ENCODE results near the gene GNG4. TPM values are rescaled to one million over a fixed set of nuclear protein-coding genes. Genes with fewer than 3 reads are reported as not detected.
"Not testable (repeated sequence)": the region's sequence is repeated elsewhere in the genome, so short reads cannot be mapped to it uniquely, and the experiment has no call there.

The GNG4 gene
- total RNA-seq, 6 donors from 2014 or later, result 0.20 TPM; not detected in 5

GRCh38 chr1:235625340-235625739 is 24.2 kb downstream of the GNG4 start:
- TF ChIP-seq POLR2A (IDR thresholded peaks at IDR 0.05), result no peak
- TF ChIP-seq CTCF (IDR thresholded peaks at IDR 0.05), result no peak
- no peak for TF ChIP-seq POLR2AphosphoS5 (IDR thresholded peaks at IDR 0.05)
- TF ChIP-seq EP300 (IDR thresholded peaks at IDR 0.05), result no peak

GRCh38 chr1:235624721-235625333 is 24.8 kb downstream of the GNG4 start:
- ATAC-seq (ENCODE audit: low FRiP score in 2 of 2) (no peak), DNase-seq (no peak)
- H3K9me3 ChIP-seq, result no peaks in the 10 kb centered on the region
- H3K36me3 ChIP-seq, result no peaks in the 10 kb centered on the region
- no peak overlapping the region for H3K27ac ChIP-seq
- no peaks in the 10 kb centered on the region for H3K27me3 ChIP-seq
- WGBS, 2 donors, result 28 to 41% methylated on average over 8 of the region's 8 CpGs
- no peak for TF ChIP-seq EP300 (IDR thresholded peaks at IDR 0.05)
- TF ChIP-seq POLR2AphosphoS5 (IDR thresholded peaks at IDR 0.05), result no peak
- TF ChIP-seq CTCF (IDR thresholded peaks at IDR 0.05), result no peak
- no peak for TF ChIP-seq POLR2A (IDR thresholded peaks at IDR 0.05)
- H3K4me3 ChIP-seq, result no peak overlapping the region
- H3K4me1 ChIP-seq, result no peaks in the 10 kb centered on the region

More at GRCh38 chr1:235625340-235625739, 24.2 kb downstream of the GNG4 start:
- ATAC-seq (ENCODE audit: low FRiP score in 2 of 2) (no peak), DNase-seq (no peak)
- H3K36me3 ChIP-seq, result no peaks in the 10 kb centered on the region
- H3K27ac ChIP-seq, result no peak overlapping the region
- no peaks in the 10 kb centered on the region for H3K27me3 ChIP-seq
- H3K4me3 ChIP-seq, result no peak overlapping the region
- WGBS, 2 donors, result 82 to 85% methylated on average over 3 of the region's 3 CpGs
- no peaks in the 10 kb centered on the region for H3K9me3 ChIP-seq
- H3K4me1 ChIP-seq, result no peaks in the 10 kb centered on the region

- DNase-seq (no peak), ATAC-seq (ENCODE audit: low FRiP score in 2 of 2) (no peak)
- H3K4me3 ChIP-seq, result no peak overlapping the region
- no peaks in the 10 kb centered on the region for H3K9me3 ChIP-seq
- TF ChIP-seq POLR2A (IDR thresholded peaks at IDR 0.05) (no peak), POLR2AphosphoS5 (IDR thresholded peaks at IDR 0.05) (no peak)
- no peak overlapping the region for H3K27ac ChIP-seq
- no peaks in the 10 kb centered on the region for H3K4me1 ChIP-seq
- no peaks in the 10 kb centered on the region for H3K27me3 ChIP-seq
- H3K36me3 ChIP-seq, result no peaks in the 10 kb centered on the region
- 74 to 77% methylated on average over 18 of the region's 18 CpGs for WGBS, 2 donors
Observed at GRCh38 chr1:235622936-235623779, 26.4 kb downstream of the GNG4 start.

- H3K36me3 ChIP-seq; DNase-seq; H3K4me3 ChIP-seq; H3K9me3 ChIP-seq; H3K4me1 ChIP-seq; H3K27me3 ChIP-seq; ATAC-seq (ENCODE audit: low FRiP score in 2 of 2); H3K27ac ChIP-seq: not testable (repeated sequence)
- WGBS, 2 donors, result 54 to 57% methylated on average over 2 of the region's 2 CpGs
Observed at GRCh38 chr1:235619149-235619548, 30.4 kb downstream of the GNG4 start.

- Histone ChIP-seq H3K27ac (no peak overlapping the region), H3K4me3 (no peak overlapping the region), H3K9me3 (no peaks in the 10 kb centered on the region), H3K36me3 (no peaks in the 10 kb centered on the region), H3K27me3 (no peaks in the 10 kb centered on the region), H3K4me1 (no peaks in the 10 kb centered on the region)
- TF ChIP-seq CTCF (IDR thresholded peaks at IDR 0.05), result no peak
- TF ChIP-seq POLR2AphosphoS5 (IDR thresholded peaks at IDR 0.05), result no peak
- TF ChIP-seq POLR2A (IDR thresholded peaks at IDR 0.05), result no peak
- TF ChIP-seq EP300 (IDR thresholded peaks at IDR 0.05), result no peak
- ATAC-seq (ENCODE audit: low FRiP score in 2 of 2) (no peak), DNase-seq (no peak)
- 92 to 95% methylated on average over 3 of the region's 3 CpGs for WGBS, 2 donors
Observed at GRCh38 chr1:235617808-235618207, 31.8 kb downstream of the GNG4 start.
